HL-60 (cell line): ENCODE results near the gene ARL4C.

Experiments
- DNase-seq, 2 experiments: peaks; one replicate each; pipeline ENCODE4 v3.0.0-alpha.2; 2010 to 2020; ENCODE audit warnings: low read depth in 1 of 2, low spot score in 1 of 2
- H3K27ac ChIP-seq: fragments of 250-450 bp; sonication (Bioruptor Pico); replicated peaks from 2 replicates; pipeline ENCODE4 v1.5.1; 2020; ENCODE audit warnings: mild to moderate bottlenecking, moderate library complexity
- H3K27me3 ChIP-seq: fragments of 250-450 bp; sonication (Bioruptor Pico); 2 replicates; pipeline ENCODE4 v1.5.1; 2021; ENCODE audit warnings: mild to moderate bottlenecking, moderate library complexity; ENCODE audit not compliant: insufficient read depth, poor library complexity, severe bottlenecking
- H3K4me3 ChIP-seq: replicated peaks from 2 replicates; pipeline ENCODE4 v1.5.1; 2011; ENCODE audit warnings: mild to moderate bottlenecking, control low read depth, low read length; ENCODE audit not compliant: insufficient read depth
- GABPA ChIP-seq: IDR thresholded peaks from 2 replicates; pipeline ENCODE4 v1.6.1; 2012; ENCODE audit warnings: low read depth
- POLR2AphosphoS5 ChIP-seq: IDR thresholded peaks from 2 replicates; pipeline ENCODE4 v1.6.1; 2012; ENCODE audit warnings: low read depth
- SPI1 ChIP-seq: IDR thresholded peaks from 2 replicates; pipeline ENCODE4 v1.6.1; 2012; ENCODE audit warnings: low read depth, mild to moderate bottlenecking, borderline replicate concordance
- TF ChIP-seq, protein P1 (sequence below): IDR thresholded peaks from one replicate; pipeline ENCODE4 v1.5.1; 2011; ENCODE audit warnings: low read length, control low read depth, inconsistent platforms; ENCODE audit not compliant: insufficient read depth
- TF ChIP-seq, protein P2 (sequence below): IDR thresholded peaks from 2 replicates; pipeline ENCODE4 v1.6.1; 2012; ENCODE audit warnings: low read depth; ENCODE audit not compliant: insufficient replicate concordance

The ARL4C gene

GRCh38 chr2:234483568-234484251, 13.2 kb downstream of the ARL4C start:
- Histone ChIP-seq H3K4me3 (no peak overlapping the region), H3K27ac (peak overlapping the region; percentile 90), H3K27me3 (no peaks in the 10 kb centered on the region)
- peak; percentile 95 for TF ChIP-seq POLR2AphosphoS5
- TF ChIP-seq, protein P1, sequence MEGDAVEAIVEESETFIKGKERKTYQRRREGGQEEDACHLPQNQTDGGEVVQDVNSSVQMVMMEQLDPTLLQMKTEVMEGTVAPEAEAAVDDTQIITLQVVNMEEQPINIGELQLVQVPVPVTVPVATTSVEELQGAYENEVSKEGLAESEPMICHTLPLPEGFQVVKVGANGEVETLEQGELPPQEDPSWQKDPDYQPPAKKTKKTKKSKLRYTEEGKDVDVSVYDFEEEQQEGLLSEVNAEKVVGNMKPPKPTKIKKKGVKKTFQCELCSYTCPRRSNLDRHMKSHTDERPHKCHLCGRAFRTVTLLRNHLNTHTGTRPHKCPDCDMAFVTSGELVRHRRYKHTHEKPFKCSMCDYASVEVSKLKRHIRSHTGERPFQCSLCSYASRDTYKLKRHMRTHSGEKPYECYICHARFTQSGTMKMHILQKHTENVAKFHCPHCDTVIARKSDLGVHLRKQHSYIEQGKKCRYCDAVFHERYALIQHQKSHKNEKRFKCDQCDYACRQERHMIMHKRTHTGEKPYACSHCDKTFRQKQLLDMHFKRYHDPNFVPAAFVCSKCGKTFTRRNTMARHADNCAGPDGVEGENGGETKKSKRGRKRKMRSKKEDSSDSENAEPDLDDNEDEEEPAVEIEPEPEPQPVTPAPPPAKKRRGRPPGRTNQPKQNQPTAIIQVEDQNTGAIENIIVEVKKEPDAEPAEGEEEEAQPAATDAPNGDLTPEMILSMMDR: peak; percentile 36
- TF ChIP-seq SPI1: peak; percentile 95
- TF ChIP-seq GABPA: no peak
- TF ChIP-seq, protein P2, sequence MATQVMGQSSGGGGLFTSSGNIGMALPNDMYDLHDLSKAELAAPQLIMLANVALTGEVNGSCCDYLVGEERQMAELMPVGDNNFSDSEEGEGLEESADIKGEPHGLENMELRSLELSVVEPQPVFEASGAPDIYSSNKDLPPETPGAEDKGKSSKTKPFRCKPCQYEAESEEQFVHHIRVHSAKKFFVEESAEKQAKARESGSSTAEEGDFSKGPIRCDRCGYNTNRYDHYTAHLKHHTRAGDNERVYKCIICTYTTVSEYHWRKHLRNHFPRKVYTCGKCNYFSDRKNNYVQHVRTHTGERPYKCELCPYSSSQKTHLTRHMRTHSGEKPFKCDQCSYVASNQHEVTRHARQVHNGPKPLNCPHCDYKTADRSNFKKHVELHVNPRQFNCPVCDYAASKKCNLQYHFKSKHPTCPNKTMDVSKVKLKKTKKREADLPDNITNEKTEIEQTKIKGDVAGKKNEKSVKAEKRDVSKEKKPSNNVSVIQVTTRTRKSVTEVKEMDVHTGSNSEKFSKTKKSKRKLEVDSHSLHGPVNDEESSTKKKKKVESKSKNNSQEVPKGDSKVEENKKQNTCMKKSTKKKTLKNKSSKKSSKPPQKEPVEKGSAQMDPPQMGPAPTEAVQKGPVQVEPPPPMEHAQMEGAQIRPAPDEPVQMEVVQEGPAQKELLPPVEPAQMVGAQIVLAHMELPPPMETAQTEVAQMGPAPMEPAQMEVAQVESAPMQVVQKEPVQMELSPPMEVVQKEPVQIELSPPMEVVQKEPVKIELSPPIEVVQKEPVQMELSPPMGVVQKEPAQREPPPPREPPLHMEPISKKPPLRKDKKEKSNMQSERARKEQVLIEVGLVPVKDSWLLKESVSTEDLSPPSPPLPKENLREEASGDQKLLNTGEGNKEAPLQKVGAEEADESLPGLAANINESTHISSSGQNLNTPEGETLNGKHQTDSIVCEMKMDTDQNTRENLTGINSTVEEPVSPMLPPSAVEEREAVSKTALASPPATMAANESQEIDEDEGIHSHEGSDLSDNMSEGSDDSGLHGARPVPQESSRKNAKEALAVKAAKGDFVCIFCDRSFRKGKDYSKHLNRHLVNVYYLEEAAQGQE: no peak
- DNase-seq: peak; percentile 80 to 94

GRCh38 chr2:234481301-234481700, 15.6 kb downstream of the ARL4C start:
- TF ChIP-seq, protein P2: no peak
- TF ChIP-seq, protein P1: no peak
- TF ChIP-seq SPI1: no peak
- TF ChIP-seq GABPA: no peak
- TF ChIP-seq POLR2AphosphoS5: no peak
- H3K27ac ChIP-seq: no peak overlapping the region
- DNase-seq: no peak

DNA sequence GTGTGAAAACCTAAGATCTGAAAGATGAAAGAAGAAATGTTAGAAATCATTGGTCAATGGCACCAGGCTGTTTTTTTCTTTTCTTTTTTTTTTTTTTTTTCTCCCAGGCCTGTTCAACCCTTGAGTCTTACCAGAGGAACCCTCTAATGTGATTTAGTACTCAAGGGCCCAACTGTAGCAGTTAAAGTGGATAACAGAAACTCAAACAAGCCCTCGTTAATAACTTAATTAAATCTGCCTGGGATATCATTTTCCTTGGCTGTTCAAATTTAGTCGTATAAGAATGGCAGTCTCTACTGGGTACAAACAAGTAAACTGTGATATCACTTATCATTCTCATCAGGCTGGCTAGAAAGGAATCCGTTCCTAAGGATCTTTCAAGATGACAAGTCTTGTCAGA, 16.5 kb downstream of the ARL4C start:
- H3K27ac ChIP-seq: no peak overlapping the region
- TF ChIP-seq SPI1 (no peak), GABPA (no peak), POLR2AphosphoS5 (no peak)
- TF ChIP-seq, protein P1: no peak
- TF ChIP-seq, protein P2: no peak

More at GRCh38 chr2:234481301-234481700, 15.6 kb downstream of the ARL4C start:
- Histone ChIP-seq H3K4me3 (no peak overlapping the region), H3K27me3 (no peaks in the 10 kb centered on the region)

More for the DNA sequence above, 16.5 kb downstream of the ARL4C start:
- no peaks in the 10 kb centered on the region for H3K27me3 ChIP-seq
- no peak for DNase-seq
- no peak overlapping the region for H3K4me3 ChIP-seq
